ENCODE measurements around the gene ANAPC2.

ANAPC2 gene

GRCh38 chr9:137160054-137160425 lies 28.3 kb downstream of the ANAPC2 start:
- DNase-seq = no peak

- no peak for DNase-seq
Measured at GRCh38 chr9:137159105-137160053, 29.0 kb downstream of the ANAPC2 start.

- DNase-seq = no peak
Measured at GRCh38 chr9:137158625-137159024, 29.7 kb downstream of the ANAPC2 start.

- no peak for DNase-seq
Measured at GRCh38 chr9:137157618-137158415, 30.5 kb downstream of the ANAPC2 start.

GRCh38 chr9:137156567-137157375 lies 31.6 kb downstream of the ANAPC2 start:
- peak; percentile 62 for DNase-seq

- no peak for DNase-seq
Measured at GRCh38 chr9:137152844-137153405, 35.4 kb downstream of the ANAPC2 start.

- DNase-seq = peak; percentile 60
Measured at GRCh38 chr9:137150617-137151457, 37.5 kb downstream of the ANAPC2 start.

GRCh38 chr9:137149942-137150616 lies 38.3 kb downstream of the ANAPC2 start:
- DNase-seq = peak; percentile 32

- no peak for DNase-seq
Measured at GRCh38 chr9:137149363-137149762, 39.0 kb downstream of the ANAPC2 start.

- DNase-seq = no peak
Measured at GRCh38 chr9:137148661-137149060, 39.7 kb downstream of the ANAPC2 start.

GRCh38 chr9:137148242-137148641 lies 40.1 kb downstream of the ANAPC2 start:
- no peak for DNase-seq

GRCh38 chr9:137147793-137148160 lies 40.6 kb downstream of the ANAPC2 start:
- DNase-seq = no peak

GRCh38 chr9:137147091-137147792 lies 41.1 kb downstream of the ANAPC2 start:
- no peak for DNase-seq

GRCh38 chr9:137146527-137146918 lies 41.8 kb downstream of the ANAPC2 start:
- DNase-seq = no peak

GRCh38 chr9:137145731-137146526 lies 42.4 kb downstream of the ANAPC2 start:
- DNase-seq = no peak

- DNase-seq = no peak
Measured at GRCh38 chr9:137143459-137143858, 44.9 kb downstream of the ANAPC2 start.

- no peak for DNase-seq
Measured at GRCh38 chr9:137141976-137142936, 46.1 kb downstream of the ANAPC2 start.

GRCh38 chr9:137141050-137141810 lies 47.1 kb downstream of the ANAPC2 start:
- DNase-seq = no peak

Data from CD4-positive, alpha-beta T cell treated with Interleukin-17A for 1 hour (primary cell).